H1 (cell line): Measurements from ENCODE around the gene PIEZO1. TPM values are rescaled to one million over a fixed set of nuclear protein-coding genes. Genes with fewer than 3 reads are reported as not detected.

Source experiments
- CTCF ChIA-PET: fragments of 300-600 bp; sonication (Branson Sonifier 250); formaldehyde crosslinking; loops from one replicate; lab custom pipeline; 2021; ENCODE audit not compliant: partially characterized antibody; lab: Charles Lee
- POLR2A ChIA-PET: fragments of 300-600 bp; sonication (Branson Sonifier 250); formaldehyde crosslinking; loops from one replicate; lab custom pipeline; 2021; ENCODE audit warnings: inconsistent platforms; ENCODE audit not compliant: partially characterized antibody; lab: Charles Lee
- DNase-seq, 2 experiments: peaks; one replicate each; pipeline versions ENCODE4 v3.0.0 to v3.0.0-alpha.2; 2010 to 2022; ENCODE audit warnings: low spot score in 2 of 2, low read depth in 1 of 2, mixed read lengths in 1 of 2
- FAIRE-seq: peaks from 2 replicates; lab custom pipeline; 2011; peaks lifted over from hg19 to GRCh38; lab: Jason Lieb, UNC
- H2AFZ ChIP-seq: 2 replicates; pipeline ENCODE4 v1.8.1; 2012; ENCODE audit warnings: low read length, inconsistent platforms
- H2AK5ac ChIP-seq: 2 replicates; pipeline ENCODE4 v1.6.1; 2013; ENCODE audit warnings: low read depth, low read length
- H2BK120ac ChIP-seq: replicated peaks from 2 replicates; pipeline ENCODE3; 2013; ENCODE audit warnings: low read depth, low read length, inconsistent platforms
- H2BK12ac ChIP-seq: 2 replicates; pipeline ENCODE4 v1.6.1; 2013; ENCODE audit warnings: low read depth, low read length
- H2BK15ac ChIP-seq: 2 replicates; pipeline ENCODE4 v1.6.1; 2013; ENCODE audit warnings: low read length
- H2BK20ac ChIP-seq: 2 replicates; pipeline ENCODE4 v1.6.1; 2013; ENCODE audit warnings: low read length
- H2BK5ac ChIP-seq: 2 replicates; pipeline ENCODE4 v1.6.1; 2013; ENCODE audit warnings: low read depth, low read length
- H3K14ac ChIP-seq: 2 replicates; pipeline ENCODE4 v1.6.1; 2013; ENCODE audit warnings: inconsistent platforms; ENCODE audit not compliant: insufficient read length
- H3K18ac ChIP-seq: 2 replicates; pipeline ENCODE4 v1.6.1; 2013; ENCODE audit warnings: low read length; ENCODE audit errors: extremely low read depth
- H3K23ac ChIP-seq: 2 replicates; pipeline ENCODE4 v1.6.1; 2013; ENCODE audit warnings: inconsistent platforms; ENCODE audit not compliant: insufficient read length
- H3K23me2 ChIP-seq: 2 replicates; pipeline ENCODE4 v1.6.1; 2013; ENCODE audit warnings: low read depth, low read length
- H3K27ac ChIP-seq: 2 replicates; pipeline ENCODE4 v1.6.1; 2011; ENCODE audit warnings: low read depth, low read length, inconsistent platforms
- H3K27me3 ChIP-seq, 4 experiments: replicated peaks in 1 of 4; 1 replicate in 1 of 4; 2 replicates in 3 of 4; pipeline versions ENCODE4 v1.6.1 to v1.8.1; 2011 to 2013; ENCODE audit warnings: low read length in 3 of 4, mild to moderate bottlenecking in 3 of 4, inconsistent platforms in 2 of 4, mixed read lengths in 2 of 4, moderate library complexity in 1 of 4; ENCODE audit not compliant: control insufficient read depth in 3 of 4, insufficient read depth in 3 of 4; ENCODE audit errors: extremely low read depth in 1 of 4
- H3K36me3 ChIP-seq, 4 experiments: 2 replicates each; pipeline versions ENCODE4 v1.6.1 to v1.8.1; 2011 to 2013; ENCODE audit warnings: mild to moderate bottlenecking in 4 of 4, low read length in 3 of 4, moderate library complexity in 2 of 4, control low read depth in 1 of 4, inconsistent platforms in 1 of 4; ENCODE audit not compliant: insufficient read depth in 4 of 4, control insufficient read depth in 2 of 4
- H3K4ac ChIP-seq: replicated peaks from 2 replicates; pipeline ENCODE3; 2013; ENCODE audit warnings: low read length, low read depth, mixed read lengths, inconsistent platforms; ENCODE audit not compliant: insufficient read length
- H3K4me1 ChIP-seq, 4 experiments: replicated peaks in 1 of 4; 1 replicate in 1 of 4; 2 replicates in 3 of 4; pipeline versions ENCODE4 v1.6.1 to v1.8.1; 2011 to 2013; ENCODE audit warnings: low read length in 3 of 4, inconsistent platforms in 2 of 4, mixed read lengths in 1 of 4; ENCODE audit not compliant: insufficient read depth in 4 of 4, control insufficient read depth in 3 of 4
- H3K4me2 ChIP-seq, 2 experiments: 2 replicates each; pipeline versions ENCODE4 v1.6.1 to v1.8.1; 2011 to 2013; ENCODE audit warnings: low read depth in 2 of 2, low read length in 2 of 2, control low read depth in 1 of 2, inconsistent platforms in 1 of 2, mild to moderate bottlenecking in 1 of 2; ENCODE audit not compliant: insufficient read depth in 1 of 2
- H3K4me3 ChIP-seq, 4 experiments: fragments of 200-600, 300-600 bp in 1 of 4; sonication (generic), shearing (Covaris generic), sonication (Bioruptor Twin) in 1 of 4; 2 replicates each; pipeline versions ENCODE4 v1.5.1 to v1.8.1; 2011 to 2016; ENCODE audit warnings: low read length in 4 of 4, low read depth in 3 of 4, control low read depth in 2 of 4, inconsistent platforms in 2 of 4, mild to moderate bottlenecking in 2 of 4, mixed read lengths in 1 of 4, moderate library complexity in 1 of 4; ENCODE audit not compliant: insufficient read depth in 2 of 4; ENCODE audit errors: extremely low read depth in 1 of 4
- H3K56ac ChIP-seq: replicated peaks from 2 replicates; pipeline ENCODE3; 2013; ENCODE audit warnings: low read depth, mild to moderate bottlenecking, mixed read lengths, low read length, inconsistent platforms; ENCODE audit not compliant: insufficient read length
- H3K79me1 ChIP-seq: 2 replicates; pipeline ENCODE4 v1.6.1; 2013; ENCODE audit warnings: low read depth, low read length, control low read depth
- H3K79me2 ChIP-seq, 2 experiments: 2 replicates each; pipeline versions ENCODE4 v1.6.1 to v1.8.1; 2012 to 2013; ENCODE audit warnings: low read length in 2 of 2, mild to moderate bottlenecking in 2 of 2, inconsistent platforms in 1 of 2; ENCODE audit not compliant: insufficient read depth in 2 of 2, control insufficient read depth in 1 of 2
- H3K9ac ChIP-seq, 4 experiments: replicated peaks in 1 of 4; 1 replicate in 1 of 4; 2 replicates in 3 of 4; pipeline versions ENCODE4 v1.6.1 to v1.8.1; 2011 to 2013; ENCODE audit warnings: low read depth in 3 of 4, low read length in 3 of 4, control low read depth in 2 of 4, mild to moderate bottlenecking in 2 of 4, moderate library complexity in 2 of 4, inconsistent platforms in 1 of 4; ENCODE audit errors: extremely low read depth in 1 of 4
- H3K9me3 ChIP-seq, 2 experiments: 2 replicates each; pipeline versions ENCODE4 v1.6.1 to v1.8.1; 2012 to 2013; ENCODE audit warnings: mild to moderate bottlenecking in 2 of 2, moderate library complexity in 2 of 2, control low read depth in 1 of 2, inconsistent platforms in 1 of 2, low read depth in 1 of 2, low read length in 1 of 2, mixed read lengths in 1 of 2; ENCODE audit not compliant: insufficient read depth in 2 of 2
- H4K20me1 ChIP-seq, 2 experiments: replicated peaks in 1 of 2; 2 replicates each; pipeline versions ENCODE3 to v1.8.1; 2011 to 2013; ENCODE audit warnings: inconsistent platforms in 2 of 2, low read length in 2 of 2, mild to moderate bottlenecking in 1 of 2; ENCODE audit not compliant: insufficient read depth in 2 of 2, control insufficient read depth in 1 of 2
- H4K5ac ChIP-seq: 2 replicates; pipeline ENCODE4 v1.6.1; 2013; ENCODE audit warnings: low read length, low read depth, mixed read lengths, inconsistent platforms; ENCODE audit not compliant: insufficient read length
- H4K8ac ChIP-seq: 2 replicates; pipeline ENCODE4 v1.8.0; 2013; ENCODE audit warnings: mild to moderate bottlenecking, moderate library complexity, low read length, inconsistent platforms; ENCODE audit not compliant: insufficient read depth; ENCODE audit errors: extremely low read depth
- H4K91ac ChIP-seq: replicated peaks from 2 replicates; pipeline ENCODE3; 2013; ENCODE audit warnings: low read length, mixed read lengths, inconsistent platforms; ENCODE audit not compliant: insufficient read length
- ASH2L ChIP-seq: fragments of 200-600, 300-600 bp; sonication (generic); IDR thresholded peaks from one replicate; pipeline ENCODE4 v1.7.1; 2017; ENCODE audit warnings: low read length
- CBX8 ChIP-seq: fragments of 300-800, 300-1000 bp; sonication (generic); IDR thresholded peaks from 2 replicates; pipeline ENCODE4 v1.7.1; 2016; ENCODE audit warnings: low read depth, low read length, borderline replicate concordance
- CEBPB ChIP-seq: IDR thresholded peaks from 2 replicates; pipeline ENCODE4 v1.6.1; 2012; ENCODE audit warnings: low read depth, low read length
- CTBP2 ChIP-seq: IDR thresholded peaks from 2 replicates; pipeline ENCODE4 v1.7.0; 2011; ENCODE audit warnings: borderline replicate concordance, mild to moderate bottlenecking, moderate library complexity, mixed read lengths, low read length; ENCODE audit not compliant: insufficient read depth, insufficient read length
- RAD21 ChIP-seq, 2 experiments: IDR thresholded peaks in 1 of 2; conservative IDR thresholded peaks in 1 of 2; 2 replicates each; pipeline ENCODE4 v1.6.1; 2011; ENCODE audit warnings: low read depth in 2 of 2, low read length in 2 of 2, improper control_type of control experiment in 1 of 2, inconsistent platforms in 1 of 2, mild to moderate bottlenecking in 1 of 2, moderate library complexity in 1 of 2
- SP2 ChIP-seq: IDR thresholded peaks from 2 replicates; pipeline ENCODE4 v1.6.1; 2012; ENCODE audit warnings: mild to moderate bottlenecking, low read length, inconsistent platforms
- TBP ChIP-seq: IDR thresholded peaks from 2 replicates; pipeline ENCODE4 v1.6.1; 2011; ENCODE audit warnings: low read depth, low read length, improper control_type of control experiment
- USF2 ChIP-seq: IDR thresholded peaks from 2 replicates; pipeline ENCODE4 v1.6.1; 2011; ENCODE audit warnings: low read length, improper control_type of control experiment
- WGBS, 2 experiments: shearing (Covaris generic) in 1 of 2; methylation state at CpG; one replicate each; pipeline versions ENCODE4 v1.1.6 to v1.1.7; 2013 to 2015; ENCODE audit warnings: low lambda C conversion rate in 2 of 2, mixed read lengths in 2 of 2, inconsistent platforms in 1 of 2, low coverage in 1 of 2, missing lambda C conversion rate in 1 of 2; ENCODE audit not compliant: insufficient replicate concordance in 2 of 2, insufficient coverage in 1 of 2, insufficient read length in 1 of 2; ENCODE audit errors: extremely low coverage in 1 of 2, missing lambda C conversion rate in 1 of 2; 5-methylcytosine and 5-hydroxymethylcytosine counted together
- polyA plus RNA-seq, 7 experiments: library from polyadenylated mRNA; depleted of rRNA in 3 of 7; stranded (reverse) in 5 of 7; unstranded in 2 of 7; fragments of >200 nt in 5 of 7; fragments of 200-250 nt in 2 of 7; gene quantifications; 1 replicate in 5 of 7; 2 replicates in 1 of 7; 4 replicates in 1 of 7; pipeline versions ENCODE4 v1.2.1 to v1.2.3, GENCODE V29; 2011 to 2013; ENCODE audit warnings: missing spikeins in 2 of 7, mixed read lengths in 2 of 7
- total RNA-seq: library from RNA; stranded (reverse); fragmentation: NEBNext Ultra II Directional; extraction: Animal tissue kit (Norgen Biotek cat#: 25700); gene quantifications from 2 replicates; pipeline ENCODE4 v1.2.1, GENCODE V29; 2021

PIEZO1 gene
- total and polyA plus RNA-seq, 2 of the 8 experiments (the other 6 are each of a cell fraction or from before 2014, with no cell fraction given), result 42.3 to 67.5 TPM

GRCh38 chr16:88726408-88726749, 58.6 kb downstream of the PIEZO1 start:
- no peak overlapping the region for H4K8ac ChIP-seq
- no peak overlapping the region for H3K9ac ChIP-seq
- H2BK5ac ChIP-seq, result no peak overlapping the region
- peaks cover 0 to 8% of the 10 kb centered on the region in 2 experiments for H4K20me1 ChIP-seq
- no peaks in the 10 kb centered on the region for H3K79me2 ChIP-seq
- no peak overlapping the region for H2BK15ac ChIP-seq
- no peak overlapping the region for H3K14ac ChIP-seq
- no peak overlapping the region for H2BK120ac ChIP-seq
- no peak overlapping the region for H3K4ac ChIP-seq
- no peak overlapping the region for H3K4me3 ChIP-seq
- no peaks in the 10 kb centered on the region for H3K4me1 ChIP-seq
- no peak overlapping the region for H2AFZ ChIP-seq
- CTCF ChIA-PET, result no interaction called here
- H3K18ac ChIP-seq, result no peak overlapping the region
- FAIRE-seq, result no peak
- POLR2A ChIA-PET, result no interaction called here
- H2AK5ac ChIP-seq, result no peak overlapping the region
- no peaks in the 10 kb centered on the region for H3K27me3 ChIP-seq
- H4K5ac ChIP-seq, result no peak overlapping the region
- H3K79me1 ChIP-seq, result no peaks in the 10 kb centered on the region
- H3K36me3 ChIP-seq, result peaks cover 0 to 22% (median 2%) of the 10 kb centered on the region in 4 experiments; a peak in 4 of 8 replicates
- no peak overlapping the region for H2BK12ac ChIP-seq
- H3K9me3 ChIP-seq, result no peaks in the 10 kb centered on the region
- no peak overlapping the region for H3K23ac ChIP-seq
- TF ChIP-seq CTBP2 (no peak), USF2 (no peak), RAD21 (IDR thresholded peaks at IDR 0.05 in 1 of 2, conservative IDR thresholded peaks at IDR 0.05 in 1 of 2; ENCODE audit: low read depth in 2 of 2, low read length in 2 of 2) (no peak), CEBPB (no peak), TBP (no peak), CBX8 (no peak), ASH2L (no peak), SP2 (no peak)
- no peak overlapping the region for H2BK20ac ChIP-seq
- no peak overlapping the region for H3K4me2 ChIP-seq
- H4K91ac ChIP-seq, result no peak overlapping the region
- H3K23me2 ChIP-seq, result no peaks in the 10 kb centered on the region
- no peak overlapping the region for H3K27ac ChIP-seq
- H3K56ac ChIP-seq, result no peak overlapping the region
- no peak for DNase-seq
- WGBS, 2 experiments, result 84% methylated on average over 9 of the region's 17 CpGs; no CpG with 5 or more reads in 1 of the 2 experiments
